ENCODE measurements around the gene BID. TPM values are rescaled to one million over a fixed set of nuclear protein-coding genes. Genes with fewer than 3 reads are reported as not detected.
"Not testable (repeated sequence)": the region's sequence is repeated elsewhere in the genome, so short reads cannot be mapped to it uniquely, and the experiment has no call there.

Gene BID
- total RNA-seq, 2 experiments from 2014 or later, result 46.2 to 48.4 TPM

DNA sequence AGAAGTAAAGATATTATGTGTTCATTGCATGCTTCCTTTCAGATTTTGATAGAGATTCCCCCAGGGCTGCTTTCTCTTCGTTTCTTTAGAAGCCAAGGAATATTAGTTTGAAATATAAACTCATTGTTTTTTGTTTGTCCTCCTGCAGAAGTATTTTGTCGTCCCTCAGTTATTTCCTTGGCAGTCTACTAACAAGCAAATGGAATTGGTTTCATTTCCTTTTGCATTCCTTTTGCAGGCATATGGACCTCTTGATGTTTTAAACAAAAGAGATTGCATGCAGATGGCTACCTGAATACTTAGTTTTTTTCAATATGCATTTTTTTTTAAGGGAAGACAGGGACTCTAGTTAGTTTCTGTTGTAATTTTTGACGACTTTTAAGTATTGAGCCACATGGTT, 73.5 kb downstream of the BID start:
- H3K27me3 Mint-ChIP-seq (ENCODE audit: low read depth), result no peaks in the 10 kb centered on the region
- CTCF ChIA-PET, result interaction anchor here (0.6 kb wide), 1 partner anchor 18 kb away, joined by 4 read pairs; no protein-coding TSS in a partner anchor
- POLR2A ChIA-PET, result no interaction called here
- no peak overlapping the region for H3K4me3 Mint-ChIP-seq
- H3K4me1 Mint-ChIP-seq (ENCODE audit: low read depth), result peaks cover 14% of the 10 kb centered on the region
- H3K27ac Mint-ChIP-seq, result no peak overlapping the region
- no peaks in the 10 kb centered on the region for H3K9me3 Mint-ChIP-seq (ENCODE audit: insufficient read depth)
- no peak for ATAC-seq
- no peak for DNase-seq
- H3K36me3 Mint-ChIP-seq (ENCODE audit: low read depth), result peaks cover 33% of the 10 kb centered on the region

GRCh38 chr22:17699696-17700340, 74.5 kb downstream of the BID start:
- no peak for ATAC-seq

DNA sequence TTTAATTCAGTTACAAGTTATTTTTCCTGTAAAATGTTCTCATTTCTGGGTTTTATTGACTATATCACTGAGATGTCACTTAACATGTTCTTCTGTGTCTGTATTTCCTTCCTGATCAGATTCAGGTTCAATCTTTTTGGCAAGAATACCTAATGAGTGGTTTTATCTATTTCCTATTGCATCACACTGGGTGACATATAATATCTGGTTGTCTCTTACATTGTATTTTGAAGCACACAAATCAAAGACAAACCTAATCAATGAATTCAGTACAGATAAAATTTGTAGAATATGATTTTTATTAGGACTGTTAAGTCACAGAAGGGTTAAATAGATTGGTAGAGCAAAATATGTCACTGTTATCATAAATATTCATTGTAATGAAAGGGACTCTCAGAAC, 75.3 kb downstream of the BID start:
- Mint-ChIP-seq H3K27me3 (ENCODE audit: low read depth) (no peaks in the 10 kb centered on the region), H3K36me3 (ENCODE audit: low read depth) (peaks cover 31% of the 10 kb centered on the region), H3K4me1 (ENCODE audit: low read depth) (peaks cover 18% of the 10 kb centered on the region), H3K27ac (peak overlapping the region; percentile 82), H3K4me3 (no peak overlapping the region), H3K9me3 (ENCODE audit: insufficient read depth) (no peaks in the 10 kb centered on the region)
- CTCF ChIA-PET, result no interaction called here
- no peak for ATAC-seq
- DNase-seq, result no peak
- POLR2A ChIA-PET, result no interaction called here

More at GRCh38 chr22:17699696-17700340, 74.5 kb downstream of the BID start:
- no peak overlapping the region for H3K4me3 Mint-ChIP-seq
- no peak for DNase-seq
- peaks cover 16% of the 10 kb centered on the region for H3K4me1 Mint-ChIP-seq (ENCODE audit: low read depth)
- no peak overlapping the region for H3K27ac Mint-ChIP-seq
- ChIA-PET POLR2A (no interaction called here), CTCF (no interaction called here)
- H3K9me3 Mint-ChIP-seq (ENCODE audit: insufficient read depth), result no peaks in the 10 kb centered on the region
- no peaks in the 10 kb centered on the region for H3K27me3 Mint-ChIP-seq (ENCODE audit: low read depth)
- peaks cover 33% of the 10 kb centered on the region for H3K36me3 Mint-ChIP-seq (ENCODE audit: low read depth)

DNA sequence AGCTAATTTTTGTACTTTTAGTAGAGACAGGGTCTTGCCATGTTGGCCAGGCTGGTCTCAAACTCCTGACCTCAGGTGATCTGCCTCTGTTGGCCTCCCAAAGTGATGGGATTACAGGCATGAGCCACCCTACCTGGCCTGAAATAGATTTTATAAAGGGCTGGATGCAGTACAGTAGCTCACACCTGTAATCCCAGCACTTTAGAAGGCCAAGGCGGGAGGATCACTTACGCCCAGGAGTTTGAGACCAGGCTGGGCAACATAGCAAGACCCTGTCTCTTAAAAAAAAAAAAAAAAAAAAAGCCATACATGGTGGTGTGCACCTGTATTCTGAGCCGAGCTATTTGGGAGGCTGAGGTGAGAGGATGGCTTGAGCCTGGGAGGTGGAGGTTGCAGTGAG, 76.0 kb downstream of the BID start:
- Mint-ChIP-seq H3K4me1 (ENCODE audit: low read depth) (peaks cover 18% of the 10 kb centered on the region), H3K36me3 (ENCODE audit: low read depth) (peaks cover 26% of the 10 kb centered on the region)
- H3K27ac Mint-ChIP-seq; H3K27me3 Mint-ChIP-seq (ENCODE audit: low read depth); CTCF ChIA-PET; ATAC-seq; DNase-seq; POLR2A ChIA-PET; H3K9me3 Mint-ChIP-seq (ENCODE audit: insufficient read depth); H3K4me3 Mint-ChIP-seq: not testable (repeated sequence)

DNA sequence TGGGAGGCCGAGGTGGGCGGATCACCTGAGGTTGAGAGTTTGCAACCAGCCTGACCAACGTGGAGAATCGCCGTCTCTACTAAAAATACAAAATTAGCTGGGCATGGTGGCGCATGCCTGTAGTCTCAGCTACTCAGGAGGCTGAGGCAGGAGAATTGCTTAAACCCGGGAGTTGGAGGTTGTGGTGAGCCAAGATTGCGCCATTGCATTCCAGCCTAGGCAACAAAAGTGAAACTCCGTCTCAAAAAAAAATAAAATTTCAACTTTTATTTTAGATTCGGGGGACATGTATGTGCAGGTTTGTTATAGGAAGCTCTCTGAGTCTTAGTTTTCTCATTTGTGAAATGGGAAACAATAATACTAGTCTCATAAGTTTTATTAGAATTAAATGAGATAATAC, 77.1 kb downstream of the BID start:
- H3K9me3 Mint-ChIP-seq (ENCODE audit: insufficient read depth); H3K27ac Mint-ChIP-seq; DNase-seq; ATAC-seq; H3K27me3 Mint-ChIP-seq (ENCODE audit: low read depth); H3K4me3 Mint-ChIP-seq; POLR2A ChIA-PET: not testable (repeated sequence)
- peaks cover 18% of the 10 kb centered on the region for H3K4me1 Mint-ChIP-seq (ENCODE audit: low read depth)
- CTCF ChIA-PET, result interaction anchor here (1.9 kb wide), 1 partner anchor 379 kb away, joined by 5 read pairs; no protein-coding TSS in a partner anchor
- peaks cover 25% of the 10 kb centered on the region for H3K36me3 Mint-ChIP-seq (ENCODE audit: low read depth)

DNA sequence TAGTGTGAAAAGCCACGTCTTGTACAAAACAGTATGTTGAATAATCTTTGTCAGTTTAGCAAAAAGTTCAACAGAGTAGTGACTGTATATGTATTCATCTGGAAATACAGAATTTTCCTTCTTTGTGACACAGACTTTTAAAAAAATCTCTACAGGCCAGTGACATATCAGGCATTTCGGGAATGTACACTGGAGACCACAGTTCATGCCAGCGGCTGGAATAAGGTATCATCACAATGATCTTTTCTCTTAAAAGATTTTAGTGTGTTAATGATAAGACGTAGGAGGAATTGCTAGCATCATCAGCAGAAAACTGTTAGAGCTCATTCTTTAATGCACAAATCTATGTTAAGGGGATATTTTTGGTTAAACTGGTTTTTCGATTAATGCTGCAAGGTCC, 78.3 kb downstream of the BID start:
- peaks cover 18% of the 10 kb centered on the region for H3K4me1 Mint-ChIP-seq (ENCODE audit: low read depth)
- ATAC-seq (no peak), DNase-seq (no peak)
- POLR2A ChIA-PET, result no interaction called here
- no peaks in the 10 kb centered on the region for H3K9me3 Mint-ChIP-seq (ENCODE audit: insufficient read depth)
- no peak overlapping the region for H3K27ac Mint-ChIP-seq
- CTCF ChIA-PET, result interaction anchor here (1.9 kb wide), 1 partner anchor 380 kb away, joined by 5 read pairs; no protein-coding TSS in a partner anchor
- H3K27me3 Mint-ChIP-seq (ENCODE audit: low read depth), result no peaks in the 10 kb centered on the region
- H3K4me3 Mint-ChIP-seq, result no peak overlapping the region
- peaks cover 25% of the 10 kb centered on the region for H3K36me3 Mint-ChIP-seq (ENCODE audit: low read depth)

DNA sequence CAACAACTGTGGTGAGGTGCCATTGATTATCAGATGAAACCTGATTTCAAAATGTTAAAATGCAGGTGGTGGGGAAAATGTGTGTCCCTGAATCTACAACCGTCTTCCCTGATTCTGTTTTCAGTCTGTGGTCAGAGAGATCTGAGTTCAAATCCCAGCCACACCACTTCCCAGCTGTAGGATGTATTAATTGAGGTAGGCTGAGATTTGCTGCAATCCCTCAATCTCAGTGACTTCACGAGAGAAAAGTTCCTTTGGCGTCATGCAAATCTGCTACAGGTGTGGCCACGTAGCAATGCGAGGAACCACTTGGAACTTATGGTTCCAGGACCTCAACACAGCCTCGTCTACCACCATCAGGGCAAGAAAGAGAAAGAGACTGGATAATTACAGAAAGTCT, 79.5 kb downstream of the BID start:
- DNase-seq (no peak), ATAC-seq (no peak)
- no peaks in the 10 kb centered on the region for H3K27me3 Mint-ChIP-seq (ENCODE audit: low read depth)
- H3K4me1 Mint-ChIP-seq (ENCODE audit: low read depth), result peaks cover 18% of the 10 kb centered on the region
- peaks cover 23% of the 10 kb centered on the region for H3K36me3 Mint-ChIP-seq (ENCODE audit: low read depth)
- POLR2A ChIA-PET, result no interaction called here
- H3K4me3 Mint-ChIP-seq, result no peak overlapping the region
- H3K27ac Mint-ChIP-seq, result no peak overlapping the region
- no peaks in the 10 kb centered on the region for H3K9me3 Mint-ChIP-seq (ENCODE audit: insufficient read depth)
- CTCF ChIA-PET, result no interaction called here

DNA sequence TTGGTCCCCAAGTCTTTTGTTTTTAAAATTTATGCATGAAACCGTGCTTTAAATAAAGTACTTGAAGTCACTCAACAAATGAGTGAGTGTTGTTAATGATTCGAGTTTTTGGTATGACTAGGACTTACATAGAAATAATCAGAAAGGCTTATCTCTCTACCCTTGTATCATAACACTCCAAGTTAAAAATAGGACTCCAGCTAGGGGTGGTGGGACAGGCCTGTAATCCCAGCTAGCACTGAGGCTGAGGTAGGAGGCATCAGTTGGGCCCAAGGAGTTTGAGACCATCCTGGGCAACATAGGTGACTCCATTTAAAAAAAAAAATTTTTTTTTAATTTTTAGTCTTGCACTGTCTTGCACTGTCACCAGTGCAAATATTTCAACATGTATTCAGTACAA, 80.1 kb downstream of the BID start:
- peaks cover 16% of the 10 kb centered on the region for H3K4me1 Mint-ChIP-seq (ENCODE audit: low read depth)
- CTCF ChIA-PET, result no interaction called here
- H3K4me3 Mint-ChIP-seq, result no peak overlapping the region
- no peaks in the 10 kb centered on the region for H3K9me3 Mint-ChIP-seq (ENCODE audit: insufficient read depth)
- no peak overlapping the region for H3K27ac Mint-ChIP-seq
- POLR2A ChIA-PET, result no interaction called here
- no peaks in the 10 kb centered on the region for H3K27me3 Mint-ChIP-seq (ENCODE audit: low read depth)
- peaks cover 21% of the 10 kb centered on the region for H3K36me3 Mint-ChIP-seq (ENCODE audit: low read depth)
- ATAC-seq (no peak), DNase-seq (no peak)

- CTCF ChIA-PET, result interaction anchor here (0.8 to 0.9 kb wide), 2 partner anchors 75 to 93 kb away, joined by 3 read pairs; no protein-coding TSS in a partner anchor
- no peaks in the 10 kb centered on the region for H3K9me3 Mint-ChIP-seq (ENCODE audit: insufficient read depth)
- H3K27ac Mint-ChIP-seq, result no peak overlapping the region
- H3K4me3 Mint-ChIP-seq, result no peak overlapping the region
- peaks cover 9% of the 10 kb centered on the region for H3K4me1 Mint-ChIP-seq (ENCODE audit: low read depth)
- DNase-seq (no peak), ATAC-seq (no peak)
- H3K27me3 Mint-ChIP-seq (ENCODE audit: low read depth), result no peaks in the 10 kb centered on the region
- POLR2A ChIA-PET, result interaction anchor here (1.3 kb wide), 1 partner anchor 54 kb away, joined by 3 read pairs; no protein-coding TSS in a partner anchor
- peaks cover 19% of the 10 kb centered on the region for H3K36me3 Mint-ChIP-seq (ENCODE audit: low read depth)
Measured at GRCh38 chr22:17692841-17693240, 81.4 kb downstream of the BID start.

DNA sequence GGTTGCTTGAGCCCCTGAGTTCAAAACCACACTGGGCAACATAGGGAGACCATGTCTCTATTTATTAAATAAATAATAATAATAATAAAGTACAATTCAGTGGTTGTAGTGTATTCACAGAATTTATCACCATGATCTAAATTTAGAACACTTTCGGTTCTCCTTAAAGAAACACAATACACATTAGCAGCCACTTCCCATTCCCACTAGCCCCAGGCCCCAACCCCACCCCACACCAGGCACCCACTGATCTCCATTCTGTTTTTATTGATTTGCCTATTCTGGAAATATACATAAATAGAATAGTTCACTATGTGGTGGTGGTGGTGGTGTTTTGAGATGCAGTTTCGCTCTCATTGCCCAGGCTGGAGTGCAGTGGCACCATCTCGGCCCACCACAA, 90.0 kb downstream of the BID start:
- ChIA-PET CTCF (no interaction called here), POLR2A (no interaction called here)
- Mint-ChIP-seq H3K27me3 (ENCODE audit: low read depth) (no peaks in the 10 kb centered on the region), H3K9me3 (ENCODE audit: insufficient read depth) (no peaks in the 10 kb centered on the region), H3K4me1 (ENCODE audit: low read depth) (no peaks in the 10 kb centered on the region), H3K36me3 (ENCODE audit: low read depth) (peaks cover 3% of the 10 kb centered on the region), H3K4me3 (no peak overlapping the region), H3K27ac (no peak overlapping the region)
- no peak for DNase-seq
- no peak for ATAC-seq

Small RNAs within 50 kb of the gene (microRNA-seq; reads per million reads assigned to microRNA genes)
- not detected for gene MIR3198-1

Other genes starting within 250 kb of the BID start
- gene SLC25A18, start 211.0 kb downstream of the BID start, total RNA-seq, result not detected
- 10 to 100 TPM; 86.2 to 88.8 TPM for gene ATP6V1E1, start 145.7 kb downstream of the BID start, total RNA-seq
- gene BCL2L13, start 135.7 kb downstream of the BID start, total RNA-seq, result 10 to 100 TPM; 26.0 to 27.0 TPM

Measured in activated CD8-positive, alpha-beta T cell treated with anti-CD3 and anti-CD28 coated beads, Interleukin-2, amount 10 ng/mL, durations not matched to agents 7 days and 5 days (primary cell).